NK-92 (cell line): ENCODE results near the gene SLC35G3.
"Not testable (repeated sequence)": the region's sequence is repeated elsewhere in the genome, so short reads cannot be mapped to it uniquely, and the experiment has no call there.

Experiments used
- DNase-seq: peaks from one replicate; lab custom pipeline; 2025; ENCODE audit not compliant: unreplicated experiment; lab: John Stamatoyannopoulos, UW

Gene SLC35G3

DNA sequence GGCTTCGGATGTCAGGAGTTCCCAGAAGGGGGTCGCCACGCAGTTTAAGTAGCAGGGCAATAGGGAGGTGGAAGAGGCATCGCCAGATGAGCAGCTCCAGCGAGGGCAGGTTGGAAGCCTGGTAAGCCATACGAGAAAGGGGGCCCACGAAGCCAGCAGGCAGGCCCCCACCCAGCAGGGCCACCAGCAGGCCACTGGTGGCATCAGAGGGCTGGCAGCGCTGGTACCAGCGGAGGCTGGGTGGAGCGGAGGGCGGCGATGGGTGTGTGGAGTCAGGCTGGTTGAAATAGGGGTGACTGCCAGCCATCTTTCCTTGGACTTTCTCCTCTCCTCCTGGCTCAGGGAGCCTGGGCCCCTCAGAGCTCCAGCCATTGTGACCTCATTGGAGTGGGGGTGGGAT is at the start of gene SLC35G3:
Gene SLC35G3, minus strand, starts transcription at position 393 of the 400 bp plus-strand sequence. Its CDS starts 86 bp downstream, at position 307.
- not testable (repeated sequence) for DNase-seq

DNA sequence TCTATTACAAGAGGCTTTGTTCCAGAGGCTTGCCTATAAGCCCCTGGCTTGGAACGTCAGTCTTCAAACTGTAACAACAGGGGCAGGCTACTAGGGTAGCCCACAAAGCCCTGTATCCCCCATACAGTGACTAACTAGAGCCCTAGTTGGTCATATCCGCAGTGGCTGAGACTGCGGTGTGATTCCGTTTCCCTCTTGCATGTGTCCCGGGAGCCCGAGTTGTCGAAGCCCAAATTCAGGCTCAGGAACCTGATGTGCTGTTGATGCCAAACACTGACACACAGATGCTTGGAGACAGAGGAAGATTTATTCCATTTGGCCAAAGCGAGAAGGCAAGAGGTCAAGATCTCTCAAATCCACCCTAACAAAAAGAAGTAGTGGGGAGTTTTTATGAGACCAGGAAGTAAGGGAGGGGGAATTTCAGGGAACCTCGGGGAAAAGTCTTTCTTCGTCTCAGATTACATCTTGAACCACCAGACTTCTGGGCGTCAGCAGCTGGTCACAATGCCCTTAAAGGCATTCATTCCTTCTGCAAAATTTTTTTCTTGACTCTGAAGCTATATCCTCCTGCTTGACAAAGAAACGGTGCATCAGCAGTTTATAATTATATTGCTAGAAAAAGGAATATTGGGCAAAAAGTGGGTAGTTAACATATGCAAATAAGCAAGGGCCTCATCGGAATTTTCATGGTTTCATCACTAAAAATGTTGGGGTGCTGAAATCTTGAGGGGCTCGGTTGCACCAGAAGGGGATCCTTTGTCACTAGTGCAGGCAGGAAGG is 49.6 kb upstream of the SLC35G3 start:
- DNase-seq = no peak

DNA sequence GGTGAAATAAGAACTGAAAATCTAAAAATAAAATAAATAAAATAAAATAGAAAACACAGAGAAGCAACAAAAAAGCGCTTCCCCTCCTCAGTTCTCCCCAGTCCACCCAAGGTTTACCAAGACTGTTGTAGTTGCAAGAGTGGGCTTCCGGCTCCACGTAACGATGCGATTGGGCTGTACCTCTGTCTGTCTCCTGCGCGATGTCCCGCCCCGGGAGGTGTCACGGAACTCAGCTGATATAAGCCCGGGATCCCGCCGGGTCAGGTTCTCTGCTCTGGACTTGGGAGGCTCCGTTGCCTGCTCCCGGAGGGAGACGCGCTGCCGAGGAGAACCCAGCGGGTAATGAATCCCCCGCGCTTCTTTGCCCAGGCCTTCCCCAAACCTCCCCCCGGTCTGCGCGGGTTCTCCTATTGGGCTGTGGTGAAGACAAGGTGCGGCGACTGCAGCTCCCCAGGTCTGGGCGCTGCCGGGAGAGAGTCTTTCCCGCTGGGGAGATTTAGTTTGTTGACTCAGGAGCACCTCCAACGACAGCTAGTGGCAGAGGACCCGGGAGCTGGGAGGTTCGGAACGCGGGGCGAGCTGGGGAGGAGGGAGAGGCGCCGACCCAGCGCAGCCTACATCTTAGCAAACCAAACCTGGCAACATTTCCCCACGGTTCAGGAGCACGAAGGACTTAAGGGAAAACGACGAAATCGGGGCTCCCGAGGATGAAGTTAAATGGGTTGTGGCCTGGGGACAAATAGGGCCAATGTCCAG is 48.8 kb upstream of the SLC35G3 start, which contains the start of gene SLFN5:
Gene SLFN5, plus strand, starts transcription at position 268 of the 756 bp plus-strand sequence. CDS start 15,619 bp downstream, outside the sequence.
- DNase-seq = peak; percentile 43

DNA sequence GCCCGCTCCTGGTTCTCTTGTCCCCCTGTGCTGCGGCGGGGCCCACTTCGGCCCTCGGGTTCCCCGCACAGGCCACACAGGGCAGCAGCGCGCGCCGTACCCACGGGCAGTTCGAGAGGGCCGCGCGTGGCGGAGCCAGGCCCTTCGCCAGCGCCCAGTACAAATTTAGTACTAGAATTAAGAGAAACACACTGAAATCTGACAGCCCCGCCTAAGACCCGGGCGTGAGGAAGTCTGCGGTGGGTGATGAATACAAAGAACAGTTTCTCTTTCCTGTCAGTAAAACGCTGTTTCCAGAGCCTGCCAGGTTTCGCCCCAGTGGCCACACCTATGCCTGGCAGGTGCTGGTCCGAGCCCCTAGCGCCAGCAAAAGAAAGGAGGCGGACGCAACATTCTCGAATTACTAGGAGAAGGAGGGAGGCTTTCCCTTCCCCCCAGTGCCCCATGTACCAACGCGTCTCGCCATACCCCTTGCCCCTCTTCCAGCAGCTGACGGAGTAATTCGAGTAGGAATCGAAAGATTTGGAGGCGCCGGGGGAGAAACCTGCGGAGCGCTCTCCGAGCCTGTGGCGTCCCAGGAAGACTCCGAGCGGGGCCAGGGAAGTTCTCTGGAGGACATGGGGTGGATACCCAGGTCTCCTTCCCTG is 48.1 kb upstream of the SLC35G3 start:
- no peak for DNase-seq

DNA sequence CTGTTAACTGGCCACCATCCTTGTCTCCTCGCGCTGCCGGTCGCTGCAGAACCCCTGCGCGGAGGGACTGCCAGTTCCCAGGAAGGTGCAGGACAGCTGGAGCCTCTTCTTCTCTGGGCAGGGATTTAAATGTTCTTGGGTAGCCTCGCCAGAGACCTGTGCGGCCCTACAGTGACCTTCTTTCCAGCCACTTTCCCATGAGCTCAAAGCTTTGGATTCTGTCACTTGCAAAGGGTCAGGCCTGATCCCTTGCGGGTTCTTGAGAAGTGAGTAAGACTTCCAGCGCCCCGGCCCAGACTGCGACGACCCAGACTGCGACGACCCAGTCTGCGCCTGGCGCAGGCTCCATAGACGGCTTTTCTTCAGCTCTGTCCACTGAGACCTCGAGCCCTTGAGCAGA is 47.3 kb upstream of the SLC35G3 start:
- DNase-seq = no peak

DNA sequence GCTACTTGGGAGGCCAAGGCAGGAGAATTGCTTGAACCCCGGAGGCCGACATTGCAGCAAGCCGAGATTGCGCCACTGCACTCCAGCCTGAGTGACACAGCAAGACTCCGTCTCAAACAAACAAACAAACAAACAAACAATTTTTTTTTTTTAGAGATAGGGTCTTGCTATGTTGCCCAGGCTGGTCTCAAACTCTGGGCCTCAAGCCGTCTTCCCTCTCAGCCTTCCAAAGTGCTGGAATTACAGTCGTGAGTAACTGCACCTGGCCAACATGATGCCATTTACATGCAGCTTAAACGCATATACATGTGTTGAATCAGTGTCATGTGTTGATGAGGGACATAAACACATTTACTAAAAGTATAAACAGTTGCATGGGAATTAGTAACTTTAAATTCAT is 46.7 kb upstream of the SLC35G3 start:
- no peak for DNase-seq

DNA sequence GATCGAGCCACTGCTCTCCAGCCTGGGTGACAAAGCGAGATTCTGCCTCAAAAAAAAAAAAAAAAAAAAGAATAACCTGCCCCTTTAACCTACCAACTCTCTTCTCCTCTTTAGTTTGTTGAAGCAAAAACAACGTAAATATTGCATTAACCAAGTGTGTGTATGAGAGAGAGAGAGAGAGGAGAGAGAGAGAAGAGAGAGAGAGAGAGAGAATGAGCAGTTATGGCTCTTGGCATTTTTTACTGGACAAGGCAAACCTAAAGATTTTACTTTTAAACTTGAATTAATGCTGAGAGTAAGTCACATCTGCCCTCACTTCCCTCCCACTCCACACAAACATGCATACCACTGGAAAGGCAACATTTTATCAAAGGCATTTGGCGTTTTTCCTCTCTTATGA is 45.6 kb upstream of the SLC35G3 start:
- no peak for DNase-seq

DNA sequence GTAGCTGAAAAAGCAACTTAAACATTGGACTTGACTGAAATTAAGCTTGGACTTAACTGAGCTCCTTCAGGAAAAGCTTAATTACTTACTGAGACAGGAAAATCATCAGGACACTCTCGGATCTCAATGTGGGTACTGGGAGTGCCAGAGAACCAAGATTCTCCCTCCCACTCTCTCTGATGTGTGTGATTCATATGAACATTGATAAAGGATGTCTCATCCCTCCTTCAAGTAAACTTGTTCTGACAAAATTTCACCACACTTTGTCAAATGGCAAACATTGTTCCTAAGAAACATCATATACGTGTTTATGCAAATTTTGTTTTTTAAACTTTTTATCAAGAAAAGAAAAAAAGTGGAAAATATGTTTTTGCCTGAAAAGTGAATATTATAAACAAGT is 44.6 kb upstream of the SLC35G3 start:
- DNase-seq = no peak

DNA sequence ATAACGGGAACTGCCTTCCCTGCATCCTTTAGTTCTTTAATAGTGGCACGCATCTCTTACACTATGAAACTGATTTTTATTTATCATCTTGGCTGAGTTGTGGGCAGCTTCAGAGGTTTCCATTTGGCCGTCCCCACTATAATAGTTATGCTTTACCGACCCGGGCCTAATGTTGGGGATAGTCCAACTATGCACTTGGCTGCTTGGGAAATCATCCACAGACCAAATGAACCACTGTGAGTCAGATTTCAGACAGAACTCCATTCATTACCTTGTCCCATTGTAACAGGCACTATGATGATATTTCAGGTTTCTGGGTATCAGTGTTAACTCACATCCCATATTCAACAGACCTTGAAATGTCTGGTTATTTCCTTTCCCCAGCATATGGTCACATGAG is 42.6 kb upstream of the SLC35G3 start:
- no peak for DNase-seq

DNA sequence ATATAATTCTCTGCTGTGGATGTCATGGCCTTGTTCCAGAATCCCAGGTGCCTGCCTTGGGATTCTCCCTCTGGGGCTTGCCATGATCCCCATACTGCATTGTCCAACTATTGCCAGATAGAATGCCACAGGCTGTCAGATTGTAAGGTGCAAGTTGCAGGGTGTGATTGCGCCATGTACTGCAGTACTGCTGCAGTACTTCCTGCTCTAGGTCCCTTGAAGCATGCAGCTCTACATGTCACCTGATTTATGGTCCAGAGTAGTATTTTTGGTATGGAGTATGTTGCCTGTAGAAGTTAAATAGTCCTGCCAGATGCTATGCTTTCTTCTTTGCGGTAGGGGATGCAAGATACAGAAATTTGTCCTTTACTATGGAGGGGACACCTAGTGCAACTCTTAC is 41.7 kb upstream of the SLC35G3 start:
- no peak for DNase-seq

DNA sequence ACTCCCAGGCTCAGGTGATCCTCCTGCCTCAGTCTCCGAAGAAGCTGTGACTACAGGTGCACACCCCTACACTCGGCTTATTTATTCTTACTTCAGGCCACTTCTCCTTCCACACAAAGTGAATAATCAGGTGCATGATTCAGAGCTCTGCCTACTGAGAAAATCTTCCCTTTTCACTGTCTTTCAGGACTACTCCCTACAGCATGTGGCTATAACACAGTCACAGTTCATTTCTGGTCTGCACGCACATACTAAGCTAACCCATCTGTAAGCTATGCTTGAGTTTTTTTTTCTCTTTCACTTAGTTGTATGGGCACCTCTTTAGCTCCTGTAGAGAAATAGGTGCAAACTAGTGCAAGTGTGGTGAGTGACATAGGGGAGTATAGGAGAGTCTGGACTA is 41.1 kb upstream of the SLC35G3 start:
- DNase-seq = no peak

DNA sequence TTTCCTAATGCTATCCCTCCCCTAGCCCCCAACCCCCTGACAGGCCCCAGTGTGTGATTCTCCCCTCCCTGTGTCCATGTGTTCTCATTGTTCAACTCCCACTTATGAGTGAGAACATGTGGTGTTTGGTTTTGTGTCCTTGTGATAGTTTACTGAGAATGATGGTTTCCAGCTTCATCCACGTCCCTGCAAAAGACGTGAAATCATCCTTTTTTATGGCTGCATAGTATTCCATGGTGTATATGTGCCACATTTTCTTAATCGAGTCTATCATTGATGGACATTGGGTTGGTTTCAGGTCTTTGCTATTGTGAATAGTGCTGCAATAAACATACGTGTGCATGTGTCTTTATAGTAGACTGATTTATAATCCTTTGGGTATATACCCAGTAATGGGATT is 40.1 kb upstream of the SLC35G3 start:
- not testable (repeated sequence) for DNase-seq

DNA sequence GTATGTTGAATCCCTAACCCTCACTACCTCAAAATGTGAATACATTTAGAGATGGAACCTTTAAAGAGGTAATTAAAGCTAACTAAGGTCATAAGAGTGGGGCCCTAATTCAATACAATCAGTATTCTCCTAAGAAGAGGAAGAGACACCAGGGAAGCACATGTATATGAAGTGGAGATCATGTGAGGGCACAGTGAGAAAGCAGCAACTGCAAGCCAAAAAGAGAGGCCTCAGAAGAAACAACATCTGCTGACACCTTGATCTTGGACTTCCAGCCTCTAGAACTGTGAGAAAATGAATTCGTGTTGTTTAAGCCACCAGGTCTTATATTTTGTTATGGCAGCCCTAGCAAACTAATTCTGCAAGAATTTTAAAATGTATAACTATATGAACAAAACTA is 35.4 kb upstream of the SLC35G3 start:
- DNase-seq = no peak

DNA sequence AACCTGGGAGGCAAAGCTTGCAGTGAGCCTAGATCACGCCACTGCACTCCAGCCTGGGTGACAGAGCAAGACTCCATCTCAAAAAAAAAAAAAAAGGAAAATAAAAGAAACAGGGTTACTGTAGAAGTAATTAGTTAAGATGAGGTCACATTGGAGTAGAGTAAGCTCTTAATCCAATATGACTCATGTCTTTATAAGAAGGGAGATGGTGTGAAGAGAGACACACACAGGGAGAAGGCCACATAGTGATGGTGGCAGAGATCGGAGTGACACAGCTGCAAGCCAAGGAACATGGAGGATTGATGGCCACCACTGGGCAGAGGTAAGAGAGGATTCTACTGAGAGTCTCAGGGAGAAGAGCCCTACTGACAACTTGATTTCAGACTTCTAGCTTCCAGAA is 33.4 kb upstream of the SLC35G3 start:
- DNase-seq = no peak

DNA sequence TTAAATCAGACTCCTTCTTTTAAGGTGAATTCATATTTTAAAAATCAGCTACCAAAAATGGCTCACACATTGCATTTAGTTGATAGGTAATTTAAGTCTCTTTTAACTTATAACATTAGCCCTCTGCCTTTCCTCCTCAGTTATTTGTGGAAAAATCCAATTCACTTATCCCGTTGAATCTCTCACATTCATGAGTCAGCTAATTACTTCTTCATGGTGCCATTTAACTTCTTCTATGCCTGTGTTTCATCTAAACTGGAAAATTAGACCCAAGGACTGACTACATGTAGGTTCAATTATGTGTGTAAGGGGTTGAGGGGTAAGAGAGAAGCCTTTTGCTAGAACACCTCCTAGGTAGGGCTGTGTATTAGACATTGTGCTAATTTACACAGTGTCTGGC is 30.2 kb upstream of the SLC35G3 start:
- no peak for DNase-seq

DNA sequence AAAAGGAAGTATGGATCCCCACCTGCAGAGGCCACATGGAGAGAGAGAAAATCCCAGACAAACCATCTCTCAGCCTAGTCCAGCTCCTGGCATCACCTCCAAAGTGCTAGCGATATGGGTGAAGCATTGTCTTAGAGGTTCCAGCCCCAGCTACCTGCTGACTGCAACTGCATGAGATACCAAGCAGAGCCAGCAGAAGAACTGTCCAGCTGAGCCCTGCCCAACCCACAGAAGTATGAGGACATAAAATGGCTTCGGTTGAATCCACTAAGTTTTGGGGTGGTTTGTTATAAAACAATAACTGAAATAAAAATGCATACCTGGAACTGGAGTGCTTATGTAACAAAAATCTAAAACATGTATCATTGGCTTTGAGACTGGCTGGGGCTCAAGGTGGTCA is 28.3 kb upstream of the SLC35G3 start:
- DNase-seq = no peak

DNA sequence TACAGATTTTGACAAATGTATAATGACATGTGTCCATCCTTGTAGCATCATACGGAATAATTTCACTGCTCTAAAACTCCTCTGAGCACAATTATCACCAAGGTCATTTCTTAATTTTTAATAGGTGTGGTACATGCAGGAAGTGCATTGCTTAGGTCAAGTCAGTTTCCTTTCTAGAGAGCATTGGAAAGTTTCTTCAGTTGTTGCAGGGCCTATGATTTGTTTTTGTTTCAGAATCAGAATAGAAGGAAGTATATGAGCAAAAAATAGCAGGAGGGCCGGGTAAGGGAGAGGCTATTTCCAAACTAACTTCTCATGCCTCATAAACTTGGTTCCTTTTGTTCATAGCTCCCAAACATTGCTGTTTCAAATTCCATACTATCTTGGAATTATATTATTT is 24.7 kb upstream of the SLC35G3 start:
- no peak for DNase-seq

DNA sequence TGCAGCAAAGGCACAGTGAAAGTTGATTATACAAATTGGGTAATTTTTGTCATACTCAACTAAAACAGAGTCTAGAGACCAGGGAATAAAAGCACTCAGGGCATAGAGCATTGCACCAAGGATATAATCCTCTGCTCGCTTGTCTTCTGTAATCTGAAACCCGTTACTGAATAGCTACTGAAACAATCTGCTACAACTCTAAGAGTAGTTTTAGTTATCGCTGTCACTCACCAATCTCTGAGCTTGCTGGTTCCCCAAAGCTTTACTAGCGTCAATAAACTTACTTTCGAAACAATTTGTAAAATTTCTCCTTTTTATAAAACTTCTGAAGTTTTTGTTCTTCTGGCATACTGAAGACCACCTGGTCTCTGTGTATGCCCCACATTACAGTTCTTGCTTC is 22.9 kb upstream of the SLC35G3 start:
- no peak for DNase-seq

DNA sequence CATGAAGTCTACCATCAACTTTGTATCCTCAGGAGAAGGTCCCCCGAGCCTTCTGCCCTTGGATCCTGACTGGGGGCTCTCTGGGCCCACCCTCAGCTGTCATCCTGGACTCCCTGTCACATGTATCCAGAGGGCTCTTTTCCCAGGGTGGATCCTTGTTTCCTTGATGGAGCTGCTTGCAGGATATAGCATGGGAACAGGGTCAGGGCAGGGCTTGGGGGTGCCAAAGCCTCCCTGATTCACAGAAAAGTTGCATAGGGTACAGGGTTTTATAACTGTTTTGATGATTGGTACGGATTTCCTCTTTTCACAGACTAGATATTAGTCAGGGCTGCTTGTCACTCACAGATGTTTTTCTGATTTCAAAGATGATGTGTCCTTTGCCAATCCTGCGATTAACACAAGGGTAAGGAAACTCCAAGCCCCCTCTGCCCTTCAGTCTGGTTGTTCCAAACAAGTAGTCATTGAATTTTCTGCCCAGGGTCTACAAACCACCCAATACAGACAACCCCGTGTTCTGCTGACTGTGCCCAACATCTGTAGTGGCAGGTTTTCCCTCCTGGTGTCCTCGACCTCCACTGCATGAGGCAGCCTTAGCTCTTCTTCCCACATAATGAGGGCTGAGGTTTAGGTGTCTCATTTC is 20.6 kb upstream of the SLC35G3 start:
- no peak for DNase-seq

DNA sequence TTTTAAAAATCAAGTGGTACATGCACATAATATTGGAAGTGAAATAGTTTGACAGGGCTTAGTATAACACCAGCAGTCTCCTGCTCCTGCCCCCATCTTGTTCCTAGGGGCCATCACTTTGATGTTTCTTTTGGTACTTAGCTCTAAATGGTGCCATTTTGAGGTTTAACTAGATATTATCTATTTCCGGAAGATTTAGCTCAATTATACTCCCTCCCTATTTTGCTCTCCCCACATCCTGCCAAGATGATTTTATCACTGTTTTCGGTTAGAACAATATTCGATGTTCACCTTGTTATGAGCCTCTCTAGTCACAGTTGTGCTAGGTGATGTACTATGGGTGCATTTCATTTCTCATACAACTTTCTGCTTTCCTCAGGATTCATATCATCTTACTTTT is 20.0 kb upstream of the SLC35G3 start:
- no peak for DNase-seq

DNA sequence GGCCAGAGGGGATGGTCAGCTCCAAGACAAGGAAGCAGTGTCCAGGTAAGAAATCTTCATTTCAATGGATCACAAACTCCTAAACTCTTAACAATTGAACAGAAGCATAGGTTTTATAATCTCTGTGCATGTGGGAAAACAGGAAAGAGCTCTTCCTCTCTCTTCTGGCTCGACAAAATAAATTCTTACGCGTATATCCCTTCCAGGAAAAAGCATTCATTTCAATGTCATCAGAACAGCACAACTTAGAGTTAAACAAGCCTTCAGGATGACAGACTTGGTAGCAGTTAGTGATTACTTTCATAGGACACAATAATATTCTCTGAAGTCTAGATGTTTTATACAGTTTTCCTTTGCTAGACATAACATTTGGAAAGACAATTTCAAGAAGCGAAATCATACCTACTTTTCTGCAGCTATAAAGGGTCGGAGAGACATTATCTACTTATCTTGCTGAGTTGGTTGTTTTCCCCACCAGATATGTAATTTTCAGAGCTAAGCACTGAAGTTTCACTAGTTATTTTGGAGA is 19.3 kb upstream of the SLC35G3 start:
- no peak for DNase-seq
